ENCODE results near the gene ZNF530. TPM values are rescaled to one million over a fixed set of nuclear protein-coding genes. Genes with fewer than 3 reads are reported as not detected.

The ZNF530 gene
- total and polyA plus RNA-seq, 2 donors from 2014 or later, result 1.1 to 3.5 TPM

DNA sequence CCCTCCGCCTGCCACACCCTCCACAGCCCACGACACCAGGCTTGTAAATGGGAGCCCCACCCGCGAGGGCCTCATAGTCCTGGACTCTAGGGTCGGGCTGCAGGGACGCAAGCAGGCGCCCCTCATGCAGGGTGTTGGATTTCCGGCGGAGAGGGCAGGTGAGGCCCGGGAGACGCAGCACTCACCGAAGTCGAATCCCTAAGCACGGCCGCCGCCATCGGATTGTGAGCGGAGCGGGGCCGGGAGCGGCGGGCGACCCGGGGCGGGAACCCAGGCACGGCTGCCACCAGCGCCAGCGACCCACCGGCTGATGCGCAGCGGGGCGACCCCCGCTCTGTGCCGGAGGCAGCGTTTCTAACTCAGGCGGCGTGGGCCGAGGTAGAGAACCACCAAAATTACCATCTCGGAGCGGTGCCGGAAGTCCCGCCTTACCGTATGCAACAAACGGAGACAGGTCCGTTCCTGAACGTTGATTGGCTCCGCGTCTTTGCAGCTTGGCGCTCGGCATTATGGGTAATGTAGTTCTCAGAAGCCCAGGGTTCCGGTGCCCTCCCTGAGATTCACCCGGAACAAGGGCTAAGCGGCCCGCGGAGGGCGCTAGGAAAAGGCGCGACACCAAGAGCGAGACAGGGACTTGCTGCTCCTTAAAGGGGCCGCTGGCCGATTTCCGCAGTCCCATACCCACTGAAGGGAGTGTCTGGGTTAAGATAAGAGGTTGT, 21.0 kb upstream of the ZNF530 start, which contains the start of gene ZNF416:
Gene ZNF416 (minus strand): TSS at position 425 of the 719 bp plus-strand sequence. CDS start 207 bp downstream, at position 218.
- H3K4me1 ChIP-seq (ENCODE audit: control insufficient read depth in 2 of 3, insufficient read depth in 2 of 3, low read depth in 1 of 3, low read length in 3 of 3), result peaks cover 4 to 12% (median 4%) of the 10 kb centered on the region in 3 donors
- DNase-seq, result peak; percentile 98 to 100 (median 98)
- H3K9me3 ChIP-seq (ENCODE audit: control insufficient read depth in 2 of 3, insufficient read depth in 1 of 3, low read length in 3 of 3), result peaks cover 8 to 39% (median 21%) of the 10 kb centered on the region in 3 donors
- peak; percentile 96 for FAIRE-seq
- H3K27ac ChIP-seq (ENCODE audit: low read depth in 2 of 2, low read length in 2 of 2), result peak within 1 kb of the TSS in 1 of 2 donors; percentile 35
- H3K27me3 ChIP-seq (ENCODE audit: control insufficient read depth, insufficient read depth, low read length), result no peaks in the 10 kb centered on the region
- intact Hi-C loops (cut with DNase I), result no loop called here
- H3K36me3 ChIP-seq (ENCODE audit: control insufficient read depth in 2 of 3, insufficient read depth in 3 of 3, low read length in 3 of 3), result peaks cover 18 to 33% (median 23%) of the 10 kb centered on the region in 3 donors
- TF ChIP-seq, protein P1, sequence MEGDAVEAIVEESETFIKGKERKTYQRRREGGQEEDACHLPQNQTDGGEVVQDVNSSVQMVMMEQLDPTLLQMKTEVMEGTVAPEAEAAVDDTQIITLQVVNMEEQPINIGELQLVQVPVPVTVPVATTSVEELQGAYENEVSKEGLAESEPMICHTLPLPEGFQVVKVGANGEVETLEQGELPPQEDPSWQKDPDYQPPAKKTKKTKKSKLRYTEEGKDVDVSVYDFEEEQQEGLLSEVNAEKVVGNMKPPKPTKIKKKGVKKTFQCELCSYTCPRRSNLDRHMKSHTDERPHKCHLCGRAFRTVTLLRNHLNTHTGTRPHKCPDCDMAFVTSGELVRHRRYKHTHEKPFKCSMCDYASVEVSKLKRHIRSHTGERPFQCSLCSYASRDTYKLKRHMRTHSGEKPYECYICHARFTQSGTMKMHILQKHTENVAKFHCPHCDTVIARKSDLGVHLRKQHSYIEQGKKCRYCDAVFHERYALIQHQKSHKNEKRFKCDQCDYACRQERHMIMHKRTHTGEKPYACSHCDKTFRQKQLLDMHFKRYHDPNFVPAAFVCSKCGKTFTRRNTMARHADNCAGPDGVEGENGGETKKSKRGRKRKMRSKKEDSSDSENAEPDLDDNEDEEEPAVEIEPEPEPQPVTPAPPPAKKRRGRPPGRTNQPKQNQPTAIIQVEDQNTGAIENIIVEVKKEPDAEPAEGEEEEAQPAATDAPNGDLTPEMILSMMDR (IDR thresholded peaks at IDR 0.05; ENCODE audit: borderline replicate concordance, extremely low read depth, insufficient read depth), result peak; percentile 13
- H3K9ac ChIP-seq (ENCODE audit: low read length in 3 of 3), result peak within 1 kb of the TSS; percentile 42 to 87 (median 77)
- peak within 1 kb of the TSS; percentile 76 to 90 (median 85) for H3K4me3 ChIP-seq (ENCODE audit: low read length in 3 of 3)

DNA sequence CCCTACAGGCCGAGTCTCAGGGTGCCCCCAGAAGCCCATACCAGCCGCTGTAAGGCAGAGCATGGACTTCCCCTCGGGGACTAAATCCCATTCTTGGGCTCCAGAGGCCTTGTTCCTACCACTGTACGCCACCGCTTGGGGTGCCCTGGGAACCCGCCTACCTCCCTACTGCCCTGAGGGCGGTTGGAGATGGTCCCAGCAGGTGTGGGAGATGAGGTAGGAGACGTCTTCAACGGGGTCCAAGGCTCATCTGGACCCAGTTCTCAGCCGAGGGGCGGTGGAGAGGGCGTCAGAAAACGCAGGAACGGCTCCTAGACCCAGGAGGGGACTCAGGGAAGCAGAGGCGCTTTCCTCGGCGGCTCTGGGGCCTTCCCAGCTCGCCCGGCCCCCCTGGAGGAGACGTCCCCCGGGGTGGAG, 16.6 kb upstream of the ZNF530 start:
- Histone ChIP-seq H3K27ac (ENCODE audit: low read depth in 2 of 2, low read length in 2 of 2) (no peak overlapping the region), H3K4me3 (ENCODE audit: low read length in 3 of 3) (peak overlapping the region in 2 of 3 donors; percentile 23 to 81), H3K4me1 (ENCODE audit: control insufficient read depth in 2 of 3, insufficient read depth in 2 of 3, low read depth in 1 of 3, low read length in 3 of 3) (peaks cover 0 to 14% (median 0%) of the 10 kb centered on the region in 3 donors), H3K9me3 (ENCODE audit: control insufficient read depth in 2 of 3, insufficient read depth in 1 of 3, low read length in 3 of 3) (peaks cover 4 to 23% (median 5%) of the 10 kb centered on the region in 3 donors), H3K27me3 (ENCODE audit: control insufficient read depth, insufficient read depth, low read length) (no peaks in the 10 kb centered on the region), H3K36me3 (ENCODE audit: control insufficient read depth in 2 of 3, insufficient read depth in 3 of 3, low read length in 3 of 3) (peaks cover 0 to 3% (median 2%) of the 10 kb centered on the region in 3 donors), H3K9ac (ENCODE audit: low read length in 3 of 3) (no peak overlapping the region)
- TF ChIP-seq, protein P1 (IDR thresholded peaks at IDR 0.05; ENCODE audit: borderline replicate concordance, extremely low read depth, insufficient read depth), result no peak
- FAIRE-seq, result no peak
- intact Hi-C loops (cut with DNase I), result no loop called here
- DNase-seq, result peak in 1 of 5 donors; percentile 72

DNA sequence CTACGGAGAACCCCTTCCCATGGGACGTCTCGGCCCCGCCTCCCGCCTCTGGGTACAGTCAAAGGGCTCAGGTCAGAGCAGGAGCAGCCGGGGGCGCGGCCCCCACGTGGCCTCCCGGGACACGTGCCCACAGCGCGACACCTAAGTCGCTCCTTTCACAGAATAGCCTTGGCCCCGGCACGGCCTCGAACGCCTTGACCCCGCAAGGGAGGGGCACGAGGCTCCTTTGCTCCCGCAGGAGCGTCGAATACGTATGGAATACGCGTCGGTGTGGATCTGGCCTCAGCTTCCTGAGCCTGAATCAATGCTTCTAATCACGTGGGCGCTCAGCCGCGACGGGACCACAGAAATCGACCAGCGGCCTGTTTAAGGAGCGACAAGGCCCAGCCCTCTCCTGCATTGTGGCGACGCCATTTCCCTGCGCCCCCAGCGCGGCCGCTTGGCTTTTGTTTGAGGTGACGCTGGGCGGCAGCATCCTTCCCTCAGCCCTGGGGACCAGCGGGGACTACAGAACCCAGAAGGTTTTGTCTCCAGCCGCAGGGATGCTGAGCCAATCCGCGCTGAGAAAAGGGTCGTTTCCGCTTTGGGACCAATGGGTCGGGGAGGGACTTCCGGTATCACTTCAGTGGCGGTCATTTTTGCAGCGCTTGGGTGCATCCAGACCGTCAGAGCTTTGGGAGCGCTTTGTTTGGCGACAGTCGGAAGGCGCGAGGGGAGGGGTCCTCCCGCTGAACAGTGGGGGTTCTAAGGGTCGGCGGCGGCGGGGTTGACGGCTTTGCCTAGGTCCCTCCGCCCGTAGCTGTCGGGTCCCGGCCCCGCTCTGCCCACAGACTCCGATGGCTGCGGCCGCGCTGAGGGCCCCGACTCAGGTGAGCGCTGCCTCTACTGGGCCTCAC, 15.9 kb upstream of the ZNF530 start, which contains the start of gene ZIK1:
Gene ZIK1 (plus strand): TSS at position 625 of the 896 bp plus-strand sequence. CDS start 212 bp downstream, at position 837.
- DNase-seq, result peak; percentile 96 to 99 (median 97)
- no peaks in the 10 kb centered on the region for H3K27me3 ChIP-seq (ENCODE audit: control insufficient read depth, insufficient read depth, low read length)
- no peak within 1 kb of the TSS for H3K27ac ChIP-seq (ENCODE audit: low read depth in 2 of 2, low read length in 2 of 2)
- peak within 1 kb of the TSS; percentile 79 to 82 (median 81) for H3K4me3 ChIP-seq (ENCODE audit: low read length in 3 of 3)
- peaks cover 4 to 30% (median 7%) of the 10 kb centered on the region in 3 donors for H3K9me3 ChIP-seq (ENCODE audit: control insufficient read depth in 2 of 3, insufficient read depth in 1 of 3, low read length in 3 of 3)
- TF ChIP-seq, protein P1 (IDR thresholded peaks at IDR 0.05; ENCODE audit: borderline replicate concordance, extremely low read depth, insufficient read depth), result no peak
- no peak for FAIRE-seq
- peaks cover 0 to 11% (median 0%) of the 10 kb centered on the region in 3 donors for H3K4me1 ChIP-seq (ENCODE audit: control insufficient read depth in 2 of 3, insufficient read depth in 2 of 3, low read depth in 1 of 3, low read length in 3 of 3)
- H3K36me3 ChIP-seq (ENCODE audit: control insufficient read depth in 2 of 3, insufficient read depth in 3 of 3, low read length in 3 of 3), result peaks cover 3 to 10% (median 9%) of the 10 kb centered on the region in 3 donors
- intact Hi-C loops (cut with DNase I), result no loop called here
- peak within 1 kb of the TSS; percentile 42 to 78 (median 59) for H3K9ac ChIP-seq (ENCODE audit: low read length in 3 of 3)
